ENCODE data around the gene ZSCAN20. TPM values are rescaled to one million over a fixed set of nuclear protein-coding genes. Genes with fewer than 3 reads are reported as not detected.

ZSCAN20 gene
- total RNA-seq, 1 experiment from 2014 or later = 3.9 TPM

GRCh38 chr1:33473900-33474299 lies 1.5 kb downstream of the ZSCAN20 start:
- H2AK5ac ChIP-seq (ENCODE audit: insufficient read length, low read length) = no peak overlapping the region
- H2AFZ ChIP-seq (ENCODE audit: low read length) = no peak overlapping the region
- no peak overlapping the region for H2BK120ac ChIP-seq (ENCODE audit: low read depth, low read length, poor library complexity, severe bottlenecking)
- no peak overlapping the region for H3K18ac ChIP-seq (ENCODE audit: insufficient read length, low read depth, low read length)
- no peaks in the 10 kb centered on the region for H3K9me3 ChIP-seq (ENCODE audit: control insufficient read depth, low read depth, low read length)
- no peak overlapping the region for H3K9ac ChIP-seq (ENCODE audit: extremely low read depth, insufficient read length, low read length)
- H3K4me1 Mint-ChIP-seq = peaks cover 20 to 26% of the 10 kb centered on the region in 2 experiments
- no peak overlapping the region for H4K5ac ChIP-seq (ENCODE audit: insufficient read length, low read depth, low read length)
- no peak overlapping the region for H4K91ac ChIP-seq (ENCODE audit: insufficient read length, low read depth, low read length)
- no peak overlapping the region for H3K27ac ChIP-seq (ENCODE audit: insufficient read length, low read depth, low read length)
- H2BK12ac ChIP-seq (ENCODE audit: insufficient read length, low read depth, low read length) = no peak overlapping the region
- no peak for DNase-seq
- H3T11ph ChIP-seq (ENCODE audit: low read length) = no peak overlapping the region
- peaks cover 6% of the 10 kb centered on the region for H3K23me2 ChIP-seq (ENCODE audit: insufficient read length, low read depth, low read length, poor library complexity, severe bottlenecking)
- H3K56ac ChIP-seq (ENCODE audit: insufficient read length, low read depth, low read length) = no peak overlapping the region
- no peak overlapping the region for H3K27ac Mint-ChIP-seq
- H2BK15ac ChIP-seq (ENCODE audit: low read depth, low read length) = no peak overlapping the region
- H3K4me1 ChIP-seq (ENCODE audit: insufficient read depth, low read length) = no peaks in the 10 kb centered on the region; the same call in 1 of the 2 replicates
- no peaks in the 10 kb centered on the region for H3K27me3 ChIP-seq (ENCODE audit: insufficient read depth, low read length)
- H3K4me2 ChIP-seq (ENCODE audit: insufficient read depth, insufficient read length, low read length) = no peak overlapping the region
- no peak overlapping the region for H3K14ac ChIP-seq (ENCODE audit: insufficient read depth, low read length)
- no peaks in the 10 kb centered on the region; a peak in 1 of 7 replicates for H3K36me3 Mint-ChIP-seq (ENCODE audit: insufficient read depth in 1 of 3, low read depth in 3 of 3)
- H3K4me3 Mint-ChIP-seq = no peak overlapping the region
- H3K27me3 Mint-ChIP-seq (ENCODE audit: low read depth) = no peaks in the 10 kb centered on the region; the same call in none of the 2 replicates
- no peak overlapping the region for H4K8ac ChIP-seq (replicated peaks; ENCODE audit: insufficient read length, low read depth, low read length)
- no peaks in the 10 kb centered on the region for H3K79me2 ChIP-seq (ENCODE audit: insufficient read depth, low read length)
- H3K79me1 ChIP-seq (ENCODE audit: insufficient read depth, low read depth, low read length, poor library complexity, severe bottlenecking) = no peaks in the 10 kb centered on the region
- H4K20me1 ChIP-seq (ENCODE audit: control insufficient read depth, insufficient read depth, insufficient read length) = no peaks in the 10 kb centered on the region
- TF ChIP-seq, protein P1, sequence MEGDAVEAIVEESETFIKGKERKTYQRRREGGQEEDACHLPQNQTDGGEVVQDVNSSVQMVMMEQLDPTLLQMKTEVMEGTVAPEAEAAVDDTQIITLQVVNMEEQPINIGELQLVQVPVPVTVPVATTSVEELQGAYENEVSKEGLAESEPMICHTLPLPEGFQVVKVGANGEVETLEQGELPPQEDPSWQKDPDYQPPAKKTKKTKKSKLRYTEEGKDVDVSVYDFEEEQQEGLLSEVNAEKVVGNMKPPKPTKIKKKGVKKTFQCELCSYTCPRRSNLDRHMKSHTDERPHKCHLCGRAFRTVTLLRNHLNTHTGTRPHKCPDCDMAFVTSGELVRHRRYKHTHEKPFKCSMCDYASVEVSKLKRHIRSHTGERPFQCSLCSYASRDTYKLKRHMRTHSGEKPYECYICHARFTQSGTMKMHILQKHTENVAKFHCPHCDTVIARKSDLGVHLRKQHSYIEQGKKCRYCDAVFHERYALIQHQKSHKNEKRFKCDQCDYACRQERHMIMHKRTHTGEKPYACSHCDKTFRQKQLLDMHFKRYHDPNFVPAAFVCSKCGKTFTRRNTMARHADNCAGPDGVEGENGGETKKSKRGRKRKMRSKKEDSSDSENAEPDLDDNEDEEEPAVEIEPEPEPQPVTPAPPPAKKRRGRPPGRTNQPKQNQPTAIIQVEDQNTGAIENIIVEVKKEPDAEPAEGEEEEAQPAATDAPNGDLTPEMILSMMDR (conservative IDR thresholded peaks at IDR 0.05) = no peak
- H3K23ac ChIP-seq (ENCODE audit: insufficient read length, low read depth, low read length) = no peak overlapping the region
- H3K9me3 Mint-ChIP-seq = no peaks in the 10 kb centered on the region
- no peak overlapping the region for H2BK5ac ChIP-seq (ENCODE audit: insufficient read length, low read length)
- H3K4ac ChIP-seq (ENCODE audit: low read depth, low read length) = no peak overlapping the region
- no peak overlapping the region for H2BK20ac ChIP-seq (ENCODE audit: low read depth, low read length, poor library complexity, severe bottlenecking)
